AG09309 (cell line): Measurements from ENCODE around the gene SLC23A3.

Experiments used
- DNase-seq: peaks from one replicate; pipeline ENCODE4 v3.0.0-alpha.2; 2010; ENCODE audit warnings: low read depth
- H3K4me3 ChIP-seq: 2 replicates; pipeline ENCODE4 v1.5.1; 2011; ENCODE audit warnings: mild to moderate bottlenecking, low read depth, low read length, moderate library complexity; ENCODE audit not compliant: control insufficient read depth
- CTCF ChIP-seq: IDR thresholded peaks from 2 replicates; pipeline ENCODE4 v1.5.1; 2011; ENCODE audit warnings: mild to moderate bottlenecking, low read depth, low read length, inconsistent platforms; ENCODE audit not compliant: insufficient read depth, control insufficient read depth; ENCODE audit errors: missing control alignments

The SLC23A3 gene

GRCh38 chr2:219159771-219160185 lies 10.1 kb downstream of the SLC23A3 start:
- H3K4me3 ChIP-seq, result peak overlapping the region; percentile 66
- DNase-seq, result no peak
- no peak for TF ChIP-seq CTCF

GRCh38 chr2:219158586-219158985 lies 11.2 kb downstream of the SLC23A3 start:
- TF ChIP-seq CTCF, result no peak
- no peak for DNase-seq
- H3K4me3 ChIP-seq, result no peak overlapping the region

GRCh38 chr2:219158025-219158424 lies 11.8 kb downstream of the SLC23A3 start:
- TF ChIP-seq CTCF, result no peak
- H3K4me3 ChIP-seq, result no peak overlapping the region
- no peak for DNase-seq

GRCh38 chr2:219157396-219157795 lies 12.4 kb downstream of the SLC23A3 start:
- DNase-seq, result no peak
- no peak for TF ChIP-seq CTCF
- H3K4me3 ChIP-seq, result no peak overlapping the region

- TF ChIP-seq CTCF, result peak; percentile 47
- H3K4me3 ChIP-seq, result no peak overlapping the region
- DNase-seq, result peak; percentile 20
These were observed 14.7 kb downstream of the SLC23A3 start for GRCh38 chr2:219155054-219155644.

- no peak for TF ChIP-seq CTCF
- no peak for DNase-seq
- H3K4me3 ChIP-seq, result no peak overlapping the region
These were observed 20.2 kb downstream of the SLC23A3 start for GRCh38 chr2:219149667-219150066.

- peak; percentile 84 for DNase-seq
- peak; percentile 68 for TF ChIP-seq CTCF
- H3K4me3 ChIP-seq, result no peak overlapping the region
These were observed 27.5 kb downstream of the SLC23A3 start for GRCh38 chr2:219142329-219142728.
